Prostate gland (tissue), 2 donors: Measurements from ENCODE around the gene RHEB.

Experiments
- CTCF ChIP-seq, 4 experiments: fragments of 200-600 bp in 2 of 4; fragments of 450-650 bp in 2 of 4; sonication (generic) in 2 of 4; IDR thresholded peaks; 1 replicate in 3 of 4; 2 replicates in 1 of 4; pipeline ENCODE4 v1.5.1; 2016 to 2019; ENCODE audit warnings: antibody characterized with exemption in 4 of 4, mild to moderate bottlenecking in 2 of 4, moderate library complexity in 2 of 4
- POLR2A ChIP-seq: fragments of 450-650 bp; IDR thresholded peaks from one replicate; pipeline ENCODE4 v1.6.1; 2016; ENCODE audit warnings: antibody characterized with exemption, mild to moderate bottlenecking

GRCh38 chr7:151490456-151491105 is 29.1 kb downstream of the RHEB start:
- TF ChIP-seq CTCF (IDR thresholded peaks at IDR 0.05) (no peak), POLR2A (no peak)
